Fibroblast of pulmonary artery (primary cell): ENCODE results near the gene ACSL4.

Experiments
- DNase-seq: peaks from one replicate; pipeline ENCODE4 v3.0.0-alpha.2; 2010; ENCODE audit warnings: low read depth
- H3K4me3 ChIP-seq: replicated peaks from 2 replicates; pipeline ENCODE4 v1.5.1; 2011; ENCODE audit warnings: low read depth, mild to moderate bottlenecking, control low read depth, low read length, moderate library complexity
- CTCF ChIP-seq: IDR thresholded peaks from 2 replicates; pipeline ENCODE4 v1.5.1; 2011; ENCODE audit warnings: mild to moderate bottlenecking, control low read depth, low read length, inconsistent platforms; ENCODE audit errors: missing control alignments

ACSL4 gene

GRCh38 chrX:109629310-109629709 lies 103.7 kb downstream of the ACSL4 start:
- peak; percentile 56 for DNase-seq
- no peak overlapping the region for H3K4me3 ChIP-seq
- no peak for TF ChIP-seq CTCF

GRCh38 chrX:109626637-109627036 lies 106.4 kb downstream of the ACSL4 start:
- H3K4me3 ChIP-seq = no peak overlapping the region
- no peak for TF ChIP-seq CTCF
- DNase-seq = no peak

- no peak for TF ChIP-seq CTCF
- DNase-seq = no peak
- H3K4me3 ChIP-seq = no peak within 1 kb of the TSS
These were observed 108.1 kb downstream of the ACSL4 start, which contains the start of gene KCNE5 for GRCh38 chrX:109624641-109625616. TSS of gene KCNE5 (minus strand) at chrX:109625172. CDS start at chrX:109625020, 152 bp downstream.

- no peak for DNase-seq
- no peak overlapping the region for H3K4me3 ChIP-seq
- no peak for TF ChIP-seq CTCF
These were observed 109.1 kb downstream of the ACSL4 start for GRCh38 chrX:109623997-109624396.

GRCh38 chrX:109622270-109622669 lies 110.8 kb downstream of the ACSL4 start:
- no peak overlapping the region for H3K4me3 ChIP-seq
- TF ChIP-seq CTCF = no peak
- DNase-seq = no peak

- DNase-seq = no peak
- TF ChIP-seq CTCF = no peak
- H3K4me3 ChIP-seq = no peak overlapping the region
These were observed 113.3 kb downstream of the ACSL4 start for GRCh38 chrX:109619771-109620170.
